Measurements from ENCODE around the gene PLCH1.
A peak's percentile ranks its signal among the peaks of the same experiment; 100 is the strongest.

The PLCH1 gene, protein sequence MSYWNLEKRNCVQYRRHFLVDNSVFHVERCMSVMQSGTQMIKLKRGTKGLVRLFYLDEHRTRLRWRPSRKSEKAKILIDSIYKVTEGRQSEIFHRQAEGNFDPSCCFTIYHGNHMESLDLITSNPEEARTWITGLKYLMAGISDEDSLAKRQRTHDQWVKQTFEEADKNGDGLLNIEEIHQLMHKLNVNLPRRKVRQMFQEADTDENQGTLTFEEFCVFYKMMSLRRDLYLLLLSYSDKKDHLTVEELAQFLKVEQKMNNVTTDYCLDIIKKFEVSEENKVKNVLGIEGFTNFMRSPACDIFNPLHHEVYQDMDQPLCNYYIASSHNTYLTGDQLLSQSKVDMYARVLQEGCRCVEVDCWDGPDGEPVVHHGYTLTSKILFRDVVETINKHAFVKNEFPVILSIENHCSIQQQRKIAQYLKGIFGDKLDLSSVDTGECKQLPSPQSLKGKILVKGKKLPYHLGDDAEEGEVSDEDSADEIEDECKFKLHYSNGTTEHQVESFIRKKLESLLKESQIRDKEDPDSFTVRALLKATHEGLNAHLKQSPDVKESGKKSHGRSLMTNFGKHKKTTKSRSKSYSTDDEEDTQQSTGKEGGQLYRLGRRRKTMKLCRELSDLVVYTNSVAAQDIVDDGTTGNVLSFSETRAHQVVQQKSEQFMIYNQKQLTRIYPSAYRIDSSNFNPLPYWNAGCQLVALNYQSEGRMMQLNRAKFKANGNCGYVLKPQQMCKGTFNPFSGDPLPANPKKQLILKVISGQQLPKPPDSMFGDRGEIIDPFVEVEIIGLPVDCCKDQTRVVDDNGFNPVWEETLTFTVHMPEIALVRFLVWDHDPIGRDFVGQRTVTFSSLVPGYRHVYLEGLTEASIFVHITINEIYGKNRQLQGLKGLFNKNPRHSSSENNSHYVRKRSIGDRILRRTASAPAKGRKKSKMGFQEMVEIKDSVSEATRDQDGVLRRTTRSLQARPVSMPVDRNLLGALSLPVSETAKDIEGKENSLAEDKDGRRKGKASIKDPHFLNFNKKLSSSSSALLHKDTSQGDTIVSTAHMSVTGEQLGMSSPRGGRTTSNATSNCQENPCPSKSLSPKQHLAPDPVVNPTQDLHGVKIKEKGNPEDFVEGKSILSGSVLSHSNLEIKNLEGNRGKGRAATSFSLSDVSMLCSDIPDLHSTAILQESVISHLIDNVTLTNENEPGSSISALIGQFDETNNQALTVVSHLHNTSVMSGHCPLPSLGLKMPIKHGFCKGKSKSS (N-terminal part only)

GRCh38 chr3:155744626-155745324, at the start of gene PLCH1:
TSS of gene PLCH1 (minus strand) at chr3:155745071. CDS start at chr3:155704224, 40,847 bp downstream.
- peak; percentile 78 to 86 for DNase-seq

DNA sequence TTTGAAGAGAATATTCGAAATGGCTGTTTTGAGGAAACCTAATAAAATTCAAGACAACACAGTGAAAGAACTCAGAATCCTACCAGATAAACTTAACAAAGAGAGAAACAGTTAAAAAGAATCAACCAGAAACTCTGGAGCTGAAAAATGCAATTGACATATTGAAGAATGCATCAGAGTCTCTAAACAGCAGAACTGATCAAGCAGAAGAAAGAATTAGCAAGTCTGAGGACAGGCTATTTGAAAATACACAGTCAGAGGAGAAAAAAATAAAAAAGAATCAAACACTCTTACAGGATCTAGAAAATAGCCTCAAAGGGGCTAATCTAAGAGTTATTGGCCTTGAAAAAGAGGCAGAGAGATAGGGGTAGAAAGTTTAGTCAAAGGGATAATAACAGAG, 47.7 kb upstream of the PLCH1 start:
- DNase-seq = no peak

DNA sequence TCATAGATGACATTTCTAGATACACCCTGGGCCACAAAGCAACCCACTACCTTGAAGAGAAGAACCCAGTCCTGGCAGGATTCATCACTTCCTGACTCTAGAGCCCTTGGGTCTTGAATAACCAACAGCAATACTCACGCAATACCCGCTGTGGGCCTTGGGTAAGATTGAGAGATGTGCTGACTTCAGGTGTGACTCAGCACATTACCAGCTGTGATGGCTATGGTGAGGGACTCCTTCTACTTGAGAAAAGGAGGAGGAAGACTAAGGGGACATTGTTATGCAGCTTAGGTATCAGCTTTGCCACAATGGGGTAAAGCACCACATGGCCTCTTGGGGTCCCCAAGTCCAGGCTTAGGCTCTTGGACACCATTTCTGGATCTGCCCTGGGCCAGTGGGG, 46.3 kb upstream of the PLCH1 start:
- peak; percentile 57 to 65 for DNase-seq

DNA sequence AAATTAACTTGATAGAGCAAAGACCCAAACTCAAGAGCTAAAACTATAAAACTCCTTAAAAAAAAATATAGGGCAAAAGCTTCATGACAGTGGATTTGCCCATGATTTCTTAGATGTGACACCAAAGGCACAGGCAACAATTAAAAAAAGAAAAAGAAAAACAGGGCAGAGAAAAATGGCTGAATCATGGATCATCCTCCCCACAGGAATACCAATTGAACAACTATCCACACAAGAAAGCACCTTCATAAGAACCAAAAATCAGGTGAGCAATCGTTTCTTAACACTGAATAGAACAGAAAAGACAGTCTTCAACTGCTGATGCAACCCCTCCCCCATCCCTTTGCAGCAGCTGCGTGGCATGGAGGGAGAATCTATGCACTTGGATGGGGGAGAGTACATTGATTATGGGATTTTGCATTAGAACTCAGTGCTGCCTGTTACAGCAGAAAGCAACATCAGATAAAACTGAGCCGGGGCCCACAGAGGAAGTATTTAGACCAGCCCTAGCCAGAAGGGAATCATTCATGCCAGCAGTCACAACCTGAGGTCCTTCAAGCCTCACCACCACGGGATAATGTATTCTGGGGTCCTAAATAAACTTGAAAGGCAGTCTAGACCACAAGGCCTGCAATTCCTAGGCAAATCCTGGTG, 45.5 kb upstream of the PLCH1 start:
- no peak for DNase-seq

DNA sequence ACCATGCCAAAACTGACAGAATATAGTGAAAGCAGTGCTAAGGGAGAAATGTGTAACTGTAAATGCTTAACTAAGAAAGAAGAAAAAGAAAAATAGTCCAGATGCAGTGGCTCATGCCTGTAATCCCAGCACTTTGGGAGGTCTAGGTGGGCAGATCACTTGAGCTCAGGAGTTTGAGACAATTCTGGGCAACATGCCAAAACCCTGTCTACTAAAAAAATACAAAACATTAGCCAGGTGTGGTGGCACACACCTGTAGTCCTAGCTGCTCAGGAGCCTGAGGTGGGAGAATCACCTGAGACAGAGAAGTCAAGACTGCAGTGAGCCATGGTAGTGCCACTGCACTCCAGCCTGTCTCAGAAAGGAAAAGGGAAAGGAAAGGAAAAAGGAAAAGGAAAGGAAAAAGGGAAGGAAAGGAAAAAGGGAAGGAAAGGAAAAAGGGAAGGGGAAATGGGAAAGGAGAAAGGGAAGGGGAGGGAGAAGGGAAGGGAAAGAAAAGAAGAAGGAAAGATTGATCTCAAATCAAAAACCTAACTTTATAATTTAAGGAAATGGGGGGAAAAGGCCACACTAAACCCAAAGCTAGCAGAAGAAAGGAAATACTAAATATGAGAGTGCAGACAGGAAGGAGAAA, 40.9 kb upstream of the PLCH1 start:
- DNase-seq = no peak

GRCh38 chr3:155782390-155782953, 37.6 kb upstream of the PLCH1 start:
- DNase-seq = no peak

DNA sequence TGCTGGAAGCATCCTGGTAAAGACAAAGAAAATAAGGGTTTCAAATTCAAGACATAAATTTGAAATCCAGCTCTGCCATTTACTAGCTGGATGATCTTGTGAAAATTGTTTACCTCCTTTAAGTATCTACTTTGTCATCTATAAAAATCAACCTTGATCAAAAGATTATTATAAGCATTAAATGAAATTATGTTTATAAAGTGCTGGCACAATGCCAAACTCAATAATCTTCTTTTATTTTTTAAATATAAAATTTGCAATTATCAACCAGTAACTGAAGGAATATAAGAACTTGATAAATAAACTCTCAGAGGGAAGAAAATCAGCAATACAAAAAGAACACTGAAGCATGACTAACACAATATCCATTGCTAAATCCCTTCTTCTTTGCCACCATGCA, 35.4 kb upstream of the PLCH1 start:
- DNase-seq = no peak

- no peak for DNase-seq
Observed at GRCh38 chr3:155778462-155778861, 33.6 kb upstream of the PLCH1 start.

DNA sequence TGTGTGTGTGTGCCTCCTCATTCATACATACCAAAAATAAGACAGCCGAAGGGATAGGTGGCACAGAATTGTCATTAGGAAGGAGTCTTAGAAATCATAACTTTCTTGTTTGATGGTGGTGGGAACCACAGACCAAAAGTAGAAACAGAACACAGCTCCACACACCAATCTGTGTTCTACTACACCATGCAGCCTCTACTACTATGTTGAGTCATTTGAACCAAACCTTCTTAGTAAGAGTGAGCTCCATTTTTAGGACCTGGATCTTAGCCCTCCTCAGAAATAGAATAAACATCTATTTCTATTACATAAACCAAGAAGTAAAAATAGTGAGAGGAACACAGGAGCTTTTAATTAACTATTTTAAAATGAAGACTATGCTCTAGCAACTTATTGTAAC, 27.9 kb upstream of the PLCH1 start:
- DNase-seq = no peak

- DNase-seq = no peak
Observed at GRCh38 chr3:155771126-155771525, 26.3 kb upstream of the PLCH1 start.

- no peak for DNase-seq
Observed at GRCh38 chr3:155766206-155766605, 21.3 kb upstream of the PLCH1 start.

DNA sequence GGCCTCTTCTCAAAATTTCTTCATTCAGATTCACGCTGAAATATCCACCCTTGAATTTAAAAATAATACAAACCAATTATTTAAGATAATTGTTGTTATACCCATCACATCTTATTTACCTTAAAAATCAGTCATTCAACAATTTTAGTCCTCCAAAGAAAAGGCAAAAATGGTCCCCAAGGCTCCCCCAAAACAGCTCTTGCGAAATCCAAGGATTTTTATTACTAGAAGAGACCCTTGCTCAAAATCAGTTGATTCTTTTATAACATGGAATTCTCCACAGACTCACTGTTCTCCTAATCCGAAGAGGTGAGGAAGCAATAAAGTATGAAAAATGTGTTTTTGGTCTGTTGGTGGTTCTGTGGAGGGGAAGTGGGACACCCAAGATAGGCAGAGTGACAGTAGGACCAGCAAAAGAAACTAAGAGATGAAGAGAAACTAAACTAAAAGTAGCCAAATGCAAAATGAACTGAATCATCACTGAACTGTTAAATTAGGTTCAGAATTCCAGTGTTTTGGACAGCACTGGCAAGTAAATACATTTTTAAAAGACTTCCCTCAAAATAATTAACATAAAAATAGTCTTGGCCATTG, 19.1 kb upstream of the PLCH1 start:
- no peak for DNase-seq

DNA sequence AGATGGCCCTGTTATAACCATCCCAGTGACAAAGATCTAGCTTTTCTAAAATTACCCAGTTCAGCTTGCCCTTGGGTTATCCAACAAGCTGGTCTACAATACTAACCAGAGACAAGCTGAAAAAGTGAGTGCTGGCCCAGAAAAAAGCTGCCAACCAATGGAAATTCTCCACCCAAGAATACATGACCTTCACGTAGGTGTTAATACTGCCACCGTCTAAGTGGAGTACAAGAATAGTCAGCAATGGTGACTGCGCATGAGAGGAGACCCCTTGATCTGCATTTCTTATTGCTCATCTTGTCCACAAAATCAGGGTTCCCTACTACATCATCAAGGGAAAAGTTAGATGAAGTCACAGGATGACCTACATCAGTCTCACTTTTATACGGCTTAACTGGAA, 15.8 kb upstream of the PLCH1 start:
- DNase-seq = no peak

DNA sequence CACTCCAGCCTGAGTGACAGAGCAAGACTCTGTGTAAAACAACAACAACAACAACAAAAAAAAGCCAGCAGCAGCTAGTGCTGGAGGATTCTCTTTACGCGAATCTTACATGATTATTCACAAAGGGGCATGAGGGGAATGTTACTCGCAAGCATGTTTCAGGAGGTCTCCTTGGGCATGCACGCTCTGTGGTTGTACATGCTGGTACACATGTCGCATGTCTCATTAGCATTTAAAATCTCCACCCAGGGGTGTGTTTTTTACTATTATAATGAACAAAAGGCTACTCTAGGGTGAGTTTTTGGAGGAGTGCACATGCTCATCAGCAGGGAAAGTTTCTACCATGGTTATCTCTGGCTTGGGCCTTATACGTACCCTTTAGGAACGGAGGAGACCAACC, 12.7 kb upstream of the PLCH1 start:
- DNase-seq = no peak

- peak; percentile 89 to 92 for DNase-seq
Observed at GRCh38 chr3:155753038-155753639, 8.3 kb upstream of the PLCH1 start.

DNA sequence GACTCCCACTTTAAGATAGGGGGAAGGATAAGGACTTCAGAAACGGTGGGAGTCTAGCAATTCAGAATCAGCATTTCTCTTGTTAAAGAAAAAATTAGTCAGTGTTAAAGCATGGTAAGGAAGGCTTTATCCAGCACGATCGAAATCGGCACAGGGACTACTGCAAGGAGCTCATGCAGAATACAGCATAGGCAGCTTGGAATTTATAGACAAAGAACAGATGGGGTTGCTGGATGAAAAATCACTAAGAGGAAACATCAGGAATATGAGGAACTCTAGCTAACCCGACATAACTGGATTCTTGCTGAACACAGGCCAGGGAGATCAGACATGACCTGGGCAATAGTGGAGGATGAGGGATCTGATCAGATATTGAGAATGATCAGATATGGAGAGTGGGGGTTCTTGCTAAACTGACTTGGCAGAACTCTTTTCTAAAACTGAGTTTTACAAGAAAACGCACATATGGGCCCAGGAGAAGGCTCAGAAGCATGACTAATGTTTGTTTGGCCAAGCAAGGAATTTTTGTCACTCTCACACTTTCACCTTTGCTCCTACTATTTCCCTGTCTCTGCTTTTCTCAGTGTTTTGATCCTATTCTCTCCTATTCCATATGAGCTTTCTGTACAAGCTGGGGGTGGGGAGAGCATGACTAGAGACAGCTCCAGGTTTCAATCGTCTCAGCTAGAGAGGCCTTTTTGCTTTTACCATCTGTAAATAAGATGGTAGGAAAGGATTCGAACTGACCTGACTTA, 3.9 kb upstream of the PLCH1 start:
- no peak for DNase-seq

GRCh38 chr3:155747946-155748290, 3.0 kb upstream of the PLCH1 start:
- no peak for DNase-seq

- no peak for DNase-seq
Observed at GRCh38 chr3:155747286-155747945, 2.5 kb upstream of the PLCH1 start.

DNA sequence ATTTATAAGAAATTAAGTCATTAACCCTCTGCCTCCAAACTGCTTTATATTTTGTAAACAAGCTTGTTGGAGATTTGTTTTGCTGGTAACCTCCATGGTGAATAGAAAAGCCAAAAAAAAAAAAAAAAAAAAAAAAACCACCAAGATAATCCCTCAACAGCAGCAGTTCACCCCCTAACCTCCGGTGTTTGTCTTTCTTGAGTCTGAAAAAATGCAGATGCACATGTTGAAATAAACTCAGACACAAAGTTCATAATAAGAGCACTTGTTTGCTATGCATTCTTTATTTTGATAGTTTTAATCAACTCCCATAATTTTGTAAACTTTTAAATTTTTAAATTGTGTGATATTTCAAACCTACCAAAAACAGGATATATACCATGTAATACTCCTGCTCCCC, 1.8 kb upstream of the PLCH1 start:
- no peak for DNase-seq

Data from AML-193 (cell line).